Ovary (tissue), 3 donors: ENCODE data around the gene ASCC3.

Experiments
- CTCF ChIP-seq, 3 donors: fragments of 450-650 bp in 2 of 3; fragments of 200-600 bp in 1 of 3; IDR thresholded peaks; one replicate each; pipeline versions ENCODE4 v1.5.1 to v1.8.0; 2016 to 2022; ENCODE audit warnings: antibody characterized with exemption in 3 of 3, mild to moderate bottlenecking in 1 of 3
- EP300 ChIP-seq: sonication (generic); formaldehyde crosslinking; IDR thresholded peaks from one replicate; pipeline ENCODE4 v1.6.1; 2017; ENCODE audit warnings: antibody characterized with exemption
- POLR2A ChIP-seq: fragments of 450-650 bp; IDR thresholded peaks from one replicate; pipeline ENCODE4 v1.6.1; 2017; ENCODE audit warnings: antibody characterized with exemption, mild to moderate bottlenecking, moderate library complexity
- donor health status: DM: no; HTN: no; CAD: no.

DNA sequence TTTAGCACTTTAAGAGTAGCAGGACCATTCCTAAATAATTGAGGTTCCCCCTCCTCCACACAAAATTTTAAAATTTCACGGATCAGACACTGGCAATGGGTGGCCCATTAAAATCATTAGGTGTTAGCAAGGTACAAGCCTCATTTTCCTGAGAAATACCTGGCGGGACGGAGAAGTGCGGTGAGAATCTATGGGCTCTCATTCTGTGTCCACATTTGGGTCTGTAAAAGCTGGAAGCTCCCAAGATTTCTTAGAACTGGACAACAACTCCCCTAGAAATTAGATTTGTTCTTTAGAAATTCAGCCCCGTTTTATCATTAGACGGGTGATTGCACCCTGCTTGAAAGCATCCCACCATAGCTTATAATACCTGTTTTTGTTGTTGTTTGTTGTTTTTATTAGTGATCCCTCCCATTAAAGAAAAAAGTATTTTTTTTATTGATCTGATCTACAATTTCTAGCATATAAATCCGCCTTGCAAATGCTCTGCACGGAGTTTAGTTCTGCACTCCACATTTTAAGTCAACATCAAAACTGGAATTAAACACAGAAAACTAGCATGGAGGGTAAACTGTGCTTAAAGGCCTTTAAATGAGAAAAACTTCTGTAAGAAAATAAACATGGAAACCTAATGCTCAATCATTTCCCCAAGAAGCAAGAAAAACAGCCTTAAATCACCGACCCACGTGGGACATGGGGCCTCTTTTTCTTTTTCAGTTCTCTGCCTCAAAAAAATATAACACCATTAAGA lies 422.1 kb downstream of the ASCC3 start:
- no peak for TF ChIP-seq CTCF (IDR thresholded peaks at IDR 0.05)
- no peak for TF ChIP-seq POLR2A
- TF ChIP-seq EP300 = no peak
